Renal cortex interstitium (tissue), 11 donors: ENCODE results near the gene BTBD2. TPM values are rescaled to one million over a fixed set of nuclear protein-coding genes. Genes with fewer than 3 reads are reported as not detected.
A peak's percentile ranks its signal among the peaks of the same experiment; 100 is the strongest.

ENCODE experiments used
- DNase-seq, 11 donors: peaks; one replicate each; pipeline ENCODE4 v3.0.0-alpha.2; 2013; ENCODE audit warnings: low read depth in 9 of 11, low spot score in 4 of 11; ENCODE audit errors: extremely low read depth in 1 of 11
- polyA plus RNA-seq, 3 donors: library from polyadenylated mRNA; unstranded; fragments of 120-200 nt; gene quantifications; one replicate each; pipeline ENCODE4 v1.2.1, GENCODE V29; 2013; ENCODE audit not compliant: insufficient read length in 3 of 3

Gene BTBD2
- polyA plus RNA-seq, 3 donors = 87.0 to 117 (median 105) TPM

GRCh38 chr19:2033825-2034159, 18.3 kb upstream of the BTBD2 start:
- no peak for DNase-seq

DNA sequence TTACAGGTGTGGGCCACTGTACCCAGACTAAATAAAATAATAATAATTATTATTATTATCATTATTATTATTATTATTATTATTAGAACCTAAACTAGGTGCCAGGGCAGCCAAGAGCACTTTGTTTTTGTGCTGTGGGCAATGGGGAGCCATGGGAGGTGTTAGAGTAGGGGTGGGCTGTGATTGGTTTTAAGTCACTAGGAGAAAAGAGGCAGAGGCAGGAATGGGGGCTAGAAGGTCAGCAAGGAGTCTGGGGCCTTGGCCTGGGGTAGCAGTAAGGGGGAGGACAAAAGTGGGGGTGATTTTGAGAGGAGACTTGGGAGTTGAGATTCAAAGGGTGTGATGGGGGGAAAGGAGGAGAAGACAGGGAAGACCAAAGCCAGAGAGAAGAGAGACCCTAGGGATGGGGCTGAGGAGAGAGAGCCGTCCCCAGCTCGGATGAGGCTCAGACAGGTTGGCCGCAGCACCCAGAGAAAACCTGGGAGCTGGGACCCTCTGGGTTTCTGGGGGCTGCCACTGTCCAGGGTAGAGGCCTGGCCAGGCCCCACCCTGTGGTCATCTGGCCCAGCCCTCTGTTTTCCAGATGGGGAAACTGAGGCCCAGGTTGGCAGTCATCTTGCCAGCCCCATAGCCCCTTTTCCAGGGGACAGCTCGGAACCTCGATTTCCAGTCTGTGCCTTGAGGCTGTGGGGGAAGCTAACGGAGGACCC, 17.8 kb upstream of the BTBD2 start:
- no peak for DNase-seq

- peak in 3 of 11 donors; percentile 56 to 74 (median 62) for DNase-seq
These were observed 16.9 kb upstream of the BTBD2 start for GRCh38 chr19:2032296-2032941.

DNA sequence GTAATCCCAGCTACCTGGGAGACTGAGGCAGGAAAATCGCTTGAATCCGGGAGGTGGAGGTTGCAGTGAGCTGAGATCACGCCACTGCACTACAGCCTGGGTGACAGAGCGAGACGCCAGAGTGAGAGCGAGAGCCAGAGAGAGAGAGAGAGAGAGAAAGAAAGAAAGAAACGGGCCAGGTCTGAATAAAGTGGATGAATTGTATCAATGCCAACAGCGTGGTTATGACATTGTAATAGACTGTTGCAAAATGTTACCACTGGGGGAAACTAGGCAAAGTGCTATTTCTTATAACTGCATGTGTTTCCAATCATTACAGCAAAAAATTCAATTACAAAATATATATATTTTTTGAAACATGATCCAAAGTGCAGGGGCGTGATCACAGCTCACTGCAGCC, 11.8 kb upstream of the BTBD2 start:
- no peak for DNase-seq

GRCh38 chr19:2026770-2027169, 11.3 kb upstream of the BTBD2 start:
- no peak for DNase-seq

- DNase-seq = no peak
These were observed 6.8 kb upstream of the BTBD2 start for GRCh38 chr19:2022289-2022688.

- no peak for DNase-seq
These were observed 6.1 kb upstream of the BTBD2 start for GRCh38 chr19:2021453-2022140.

DNA sequence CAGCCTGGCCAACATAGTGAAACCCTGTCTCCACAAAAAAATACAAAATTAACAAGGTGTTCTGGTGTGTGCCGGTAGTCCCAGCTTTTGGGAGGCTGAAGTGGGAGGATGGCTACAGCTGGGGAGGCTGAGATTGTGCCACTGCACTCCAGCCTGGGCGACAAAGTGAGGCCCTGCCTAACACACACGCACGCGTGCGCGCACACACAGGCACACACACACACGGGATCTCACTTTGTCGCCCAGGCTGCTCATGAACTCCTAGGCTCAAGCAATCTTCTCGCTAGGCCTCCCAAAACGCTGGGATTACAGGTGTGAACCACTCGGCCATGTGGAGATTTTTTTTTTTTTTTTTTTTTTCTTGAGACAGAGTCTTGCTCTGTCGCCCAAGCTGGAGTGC, 3.2 kb upstream of the BTBD2 start:
- no peak for DNase-seq

- peak in 6 of 11 donors; percentile 41 to 63 (median 56) for DNase-seq
These were observed 710 bp upstream of the BTBD2 start for GRCh38 chr19:2016041-2016807.

DNA sequence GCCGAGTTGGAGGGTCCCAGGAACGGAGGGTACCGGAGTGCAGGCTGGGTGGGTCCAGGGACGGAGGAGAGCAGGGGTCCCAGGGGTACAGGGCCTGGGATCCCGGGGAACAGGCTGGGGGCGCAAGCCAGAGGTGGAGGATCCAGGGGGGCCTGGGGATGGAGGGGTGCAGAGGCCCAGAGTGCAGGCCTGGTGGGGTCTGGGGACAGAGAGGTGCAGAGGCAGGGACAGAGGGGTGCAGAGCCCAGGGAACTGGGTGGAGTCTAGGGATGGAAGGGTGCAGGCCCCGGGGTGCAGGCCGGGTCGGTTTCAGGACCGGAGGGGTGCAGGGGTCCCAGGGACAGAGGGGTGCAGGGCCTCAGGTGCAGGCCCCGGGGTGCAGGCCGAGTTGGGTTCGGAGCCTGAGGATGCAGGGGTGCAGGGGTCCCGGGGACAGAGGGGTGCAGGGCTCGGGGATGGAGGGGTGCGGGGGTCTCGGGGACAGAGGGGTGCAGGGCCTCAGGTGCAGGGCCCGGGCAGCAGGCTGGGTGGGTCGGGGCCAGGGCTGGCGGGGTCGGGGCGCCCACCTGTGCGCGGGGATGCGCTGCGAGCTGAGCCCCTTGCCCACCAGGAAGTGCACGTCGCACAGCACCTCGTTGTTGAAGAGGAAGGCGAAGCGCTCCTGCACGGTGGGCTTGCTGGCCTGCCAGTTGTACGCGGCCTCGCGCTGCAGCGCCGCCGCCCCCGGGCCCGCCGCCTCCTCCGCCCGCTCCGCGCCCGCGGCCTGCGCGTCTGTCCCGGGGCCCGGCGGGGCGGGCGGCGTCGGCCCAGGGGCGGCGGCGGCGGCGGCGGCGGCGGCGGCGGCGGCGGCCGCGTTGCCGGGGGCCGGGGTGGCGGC, 545 bp downstream of the BTBD2 start:
- DNase-seq = no peak

GRCh38 chr19:2014131-2014571, 1.4 kb downstream of the BTBD2 start:
- no peak for DNase-seq

DNA sequence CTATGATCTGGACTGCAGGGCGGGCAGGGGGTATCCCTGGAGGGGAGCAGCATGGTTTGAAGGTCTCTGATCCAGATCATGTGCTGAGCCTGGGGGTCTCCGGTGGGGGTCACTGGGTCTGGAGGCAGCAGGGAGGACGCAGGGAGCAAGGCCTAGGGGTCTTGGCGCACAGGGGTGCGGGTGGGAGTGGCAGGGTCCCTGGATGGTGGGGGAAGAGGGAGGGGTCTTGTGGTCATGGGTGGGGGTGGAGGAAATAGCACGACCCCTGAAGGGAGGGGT, 1.9 kb downstream of the BTBD2 start:
- DNase-seq = no peak

DNA sequence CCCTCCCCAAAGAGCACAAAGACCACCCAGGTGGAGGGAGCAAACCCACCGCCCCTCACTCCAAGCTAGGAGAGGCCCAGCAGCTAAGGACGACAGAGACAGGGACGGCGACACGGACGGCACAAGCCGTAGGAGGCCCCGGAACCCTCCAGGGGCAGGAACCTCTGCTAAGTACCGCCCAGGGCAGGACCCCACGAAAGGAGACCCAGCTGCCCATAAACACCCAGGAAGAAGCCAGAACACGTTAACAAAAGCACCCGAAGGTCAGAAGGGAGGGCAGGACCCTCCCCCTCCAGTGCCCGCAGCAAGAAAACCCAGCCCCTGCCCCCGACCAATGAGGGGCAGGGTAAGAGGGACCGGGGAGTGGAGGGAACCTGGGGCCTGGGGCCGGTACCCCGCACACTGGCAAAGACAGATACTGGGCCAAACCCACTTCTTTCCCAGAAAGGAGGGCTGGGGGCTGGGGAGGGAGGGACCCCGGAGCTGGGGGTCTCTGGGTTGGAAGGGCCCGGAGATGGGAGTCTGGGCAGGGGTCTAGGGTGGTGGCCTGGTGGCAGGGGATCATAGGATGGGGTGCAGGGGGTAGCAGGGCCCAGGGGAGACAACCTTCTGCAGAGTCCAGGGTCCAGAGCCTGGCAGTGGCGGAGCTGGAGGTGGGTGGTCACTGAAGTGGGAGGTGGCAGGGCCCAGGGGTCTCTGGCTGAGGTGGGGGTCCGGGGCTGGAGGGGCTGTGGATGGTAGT, 2.4 kb downstream of the BTBD2 start:
- DNase-seq = no peak

DNA sequence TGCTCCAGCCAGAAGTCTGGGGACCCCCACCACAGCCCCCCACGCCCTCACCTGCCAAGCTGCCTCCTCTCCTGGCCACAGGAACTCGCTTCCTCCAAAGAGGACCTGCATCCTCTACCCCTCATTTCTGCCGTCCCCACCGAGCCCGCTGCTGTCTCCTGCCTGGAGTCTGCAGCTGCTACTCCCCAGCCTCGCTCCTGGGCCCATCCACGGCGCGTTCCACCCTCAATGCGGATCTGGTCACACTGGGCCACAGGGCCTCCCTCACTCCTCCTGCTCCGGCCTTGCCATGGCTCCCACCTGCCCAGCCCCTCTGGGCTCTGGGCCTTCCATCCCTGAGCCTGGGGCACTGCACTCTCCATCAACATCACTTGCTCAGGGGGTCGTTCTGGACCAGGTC, 4.3 kb downstream of the BTBD2 start:
- DNase-seq = no peak

GRCh38 chr19:2010135-2010668, 5.3 kb downstream of the BTBD2 start:
- no peak for DNase-seq

- DNase-seq = no peak
These were observed 11.6 kb downstream of the BTBD2 start for GRCh38 chr19:2003874-2004273.

DNA sequence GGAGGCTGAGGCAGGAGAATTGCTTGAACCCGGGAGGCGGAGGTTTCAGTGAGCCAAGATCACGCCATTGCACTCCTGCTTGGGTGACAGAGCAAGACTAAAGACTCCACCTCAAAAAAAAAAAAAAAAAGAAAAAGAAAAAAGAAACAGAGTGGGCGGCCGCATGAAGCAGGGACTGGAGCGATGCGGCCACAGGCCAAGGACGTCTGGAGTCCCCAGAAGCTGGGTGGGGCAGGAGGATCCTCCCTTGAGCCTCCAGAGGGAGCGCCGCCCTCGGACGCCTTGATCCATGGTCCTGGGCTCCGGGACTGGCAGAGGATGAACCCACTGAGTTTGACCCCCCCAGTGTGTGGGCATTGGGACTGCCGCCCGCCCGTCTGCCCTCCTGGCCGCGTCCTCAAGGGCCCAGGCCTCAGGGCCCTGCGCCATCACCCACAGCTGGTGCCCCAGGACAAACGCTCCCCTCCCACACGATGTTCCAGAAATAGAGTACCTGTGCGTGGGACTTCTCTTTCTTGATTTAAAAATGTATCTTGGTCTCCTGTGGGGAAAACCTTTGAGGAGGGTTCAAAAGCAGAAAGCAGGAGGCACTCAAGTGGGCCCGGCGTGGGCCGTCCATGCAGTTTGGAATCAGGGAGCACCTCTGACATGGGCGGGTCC, 15.5 kb downstream of the BTBD2 start:
- no peak for DNase-seq
